SU-DHL-6 (cell line): ENCODE data around the gene ENO2.

Experiments
- H2AFZ ChIP-seq: fragments of 200-600 bp; sonication (generic); 2 replicates; pipeline ENCODE4 v1.6.1; 2014; ENCODE audit warnings: low read depth, mild to moderate bottlenecking, moderate library complexity, mixed read lengths, antibody characterized with exemption, low read length; ENCODE audit not compliant: severe bottlenecking
- H3F3A ChIP-seq: fragments of 200-600 bp; shearing (Covaris generic); 2 replicates; pipeline ENCODE4 v1.6.0; 2016; ENCODE audit warnings: antibody characterized with exemption, mild to moderate bottlenecking; ENCODE audit not compliant: insufficient read depth
- H3K27ac ChIP-seq: fragments of 200-600 bp; sonication (generic); 2 replicates; pipeline ENCODE4 v1.5.1; 2016; ENCODE audit warnings: low read depth, mild to moderate bottlenecking, low read length, moderate library complexity, mixed read lengths
- H3K27me3 ChIP-seq: fragments of 200-600 bp; sonication (generic), shearing (Covaris generic); 2 replicates; pipeline ENCODE4 v1.6.0; 2014; ENCODE audit warnings: mild to moderate bottlenecking, low read length
- H3K36me3 ChIP-seq: fragments of 200-600 bp; sonication (generic); 2 replicates; pipeline ENCODE4 v1.6.1; 2014; ENCODE audit warnings: mild to moderate bottlenecking, low read length, mixed read lengths
- H3K4me2 ChIP-seq: fragments of 300-600, 200-600 bp; shearing (Covaris generic), sonication (generic); 2 replicates; pipeline ENCODE4 v1.6.0; 2014; ENCODE audit warnings: low read length, low read depth, mild to moderate bottlenecking; ENCODE audit not compliant: poor library complexity, severe bottlenecking
- H3K4me3 ChIP-seq: fragments of 200-600 bp; sonication (generic); 2 replicates; pipeline ENCODE4 v1.5.1; 2014; ENCODE audit warnings: antibody characterized with exemption, low read length, mild to moderate bottlenecking, mixed read lengths; ENCODE audit not compliant: insufficient read depth, poor library complexity, severe bottlenecking
- H3K79me2 ChIP-seq: fragments of 200-600 bp; sonication (generic); 2 replicates; pipeline ENCODE4 v1.6.1; 2014; ENCODE audit warnings: mild to moderate bottlenecking, low read length, moderate library complexity; ENCODE audit not compliant: insufficient read depth
- H3K9ac ChIP-seq: fragments of 200-600 bp; sonication (generic); 2 replicates; pipeline ENCODE4 v1.7.0; 2014; ENCODE audit warnings: mild to moderate bottlenecking, low read length
- H3K9me2 ChIP-seq: fragments of 200-600 bp; sonication (generic); replicated peaks from 2 replicates; pipeline ENCODE4 v1.6.1; 2014; ENCODE audit warnings: low read length; ENCODE audit not compliant: insufficient read depth
- H3K9me3 ChIP-seq: fragments of 200-600 bp; sonication (generic); 2 replicates; pipeline ENCODE4 v1.6.1; 2014; ENCODE audit warnings: low read length, mixed read lengths; ENCODE audit not compliant: insufficient read depth
- H4K20me1 ChIP-seq: fragments of 200-600 bp; sonication (generic); 2 replicates; pipeline ENCODE4 v1.6.1; 2014; ENCODE audit warnings: low read depth, mild to moderate bottlenecking, antibody characterized with exemption, low read length, moderate library complexity, mixed read lengths
- CTCF ChIP-seq: fragments of 200-600 bp; sonication (generic); IDR thresholded peaks from one replicate; pipeline ENCODE4 v1.5.1; 2017; ENCODE audit warnings: antibody characterized with exemption, mild to moderate bottlenecking, low read length, moderate library complexity; ENCODE audit not compliant: insufficient read depth, poor library complexity, severe bottlenecking
- EZH2phosphoT487 ChIP-seq: fragments of 200-600 bp; sonication (generic), shearing (Covaris generic); conservative IDR thresholded peaks from 2 replicates; pipeline ENCODE4 v1.6.1; 2018; ENCODE audit warnings: mild to moderate bottlenecking, antibody characterized with exemption, low read length, moderate library complexity, mixed read lengths

Gene ENO2

GRCh38 chr12:6944381-6945186, 30.2 kb downstream of the ENO2 start:
- Histone ChIP-seq H3K9me3 (no peaks in the 10 kb centered on the region), H3K9ac (peak overlapping the region; percentile 74), H3K4me3 (peak overlapping the region; percentile 63), H3K4me2 (peak overlapping the region; percentile 82), H4K20me1 (no peaks in the 10 kb centered on the region), H3K27me3 (no peaks in the 10 kb centered on the region), H3K27ac (peak overlapping the region; percentile 82), H3K36me3 (no peaks in the 10 kb centered on the region), H2AFZ (peak overlapping the region; percentile 81), H3K79me2 (no peaks in the 10 kb centered on the region), H3F3A (peaks cover 28% of the 10 kb centered on the region), H3K9me2 (no peaks in the 10 kb centered on the region)
- TF ChIP-seq EZH2phosphoT487 (no peak), CTCF (peak; percentile 65)

GRCh38 chr12:6945613-6946012, 31.2 kb downstream of the ENO2 start:
- no peaks in the 10 kb centered on the region for H3K9me2 ChIP-seq
- TF ChIP-seq CTCF (no peak), EZH2phosphoT487 (no peak)
- H3K9me3 ChIP-seq: no peaks in the 10 kb centered on the region
- H3K4me3 ChIP-seq: no peak overlapping the region
- no peaks in the 10 kb centered on the region for H4K20me1 ChIP-seq
- peak overlapping the region; percentile 82; the same call in 1 of the 2 replicates for H3K27ac ChIP-seq
- no peak overlapping the region for H2AFZ ChIP-seq
- H3K36me3 ChIP-seq: no peaks in the 10 kb centered on the region
- H3K4me2 ChIP-seq: peak overlapping the region; percentile 82
- H3K9ac ChIP-seq: peak overlapping the region; percentile 74
- H3K79me2 ChIP-seq: no peaks in the 10 kb centered on the region
- peaks cover 28% of the 10 kb centered on the region for H3F3A ChIP-seq
- H3K27me3 ChIP-seq: no peaks in the 10 kb centered on the region

- Histone ChIP-seq H3K27ac (peak overlapping the region; percentile 22; the same call in 1 of the 2 replicates), H3K27me3 (no peaks in the 10 kb centered on the region), H3K79me2 (no peaks in the 10 kb centered on the region), H3K9me2 (no peaks in the 10 kb centered on the region), H4K20me1 (no peaks in the 10 kb centered on the region), H3F3A (peaks cover 28% of the 10 kb centered on the region), H3K9me3 (no peaks in the 10 kb centered on the region), H3K4me2 (peak overlapping the region; percentile 82), H3K4me3 (peak overlapping the region; percentile 3), H3K36me3 (no peaks in the 10 kb centered on the region), H2AFZ (peak overlapping the region; percentile 34), H3K9ac (peak overlapping the region; percentile 74)
- TF ChIP-seq CTCF: no peak
- no peak for TF ChIP-seq EZH2phosphoT487
These were observed 31.9 kb downstream of the ENO2 start for GRCh38 chr12:6946033-6946919.
